DMS79 (cell line): ENCODE measurements around the gene ILK.

Experiments
- DNase-seq: peaks from one replicate; lab custom pipeline; 2025; lab: John Stamatoyannopoulos, UW

ILK gene

GRCh38 chr11:6606471-6607189 lies 3.1 kb downstream of the ILK start:
- no peak for DNase-seq

GRCh38 chr11:6607190-6607795 lies 3.7 kb downstream of the ILK start:
- no peak for DNase-seq

- DNase-seq, result no peak
Observed at GRCh38 chr11:6608011-6608410, 4.4 kb downstream of the ILK start.

- no peak for DNase-seq
Observed at GRCh38 chr11:6608726-6609501, 5.3 kb downstream of the ILK start.

GRCh38 chr11:6609502-6610015 lies 6.0 kb downstream of the ILK start:
- no peak for DNase-seq

- DNase-seq, result no peak
Observed at GRCh38 chr11:6610591-6610990, 7.0 kb downstream of the ILK start.

- DNase-seq, result no peak
Observed at GRCh38 chr11:6611092-6611962, 7.8 kb downstream of the ILK start.

GRCh38 chr11:6611963-6612212 lies 8.3 kb downstream of the ILK start:
- no peak for DNase-seq

GRCh38 chr11:6612213-6613041 lies 8.9 kb downstream of the ILK start, which contains the start of gene TAF10:
Gene TAF10, minus strand, starts transcription at chr11:6612216. Its CDS starts 27 bp downstream, at chr11:6612189.
- peak; percentile 88 for DNase-seq

- DNase-seq, result no peak
Observed at GRCh38 chr11:6613496-6613895, 9.9 kb downstream of the ILK start.

GRCh38 chr11:6614446-6614845 lies 10.9 kb downstream of the ILK start:
- no peak for DNase-seq

- no peak for DNase-seq
Observed at GRCh38 chr11:6615046-6615445, 11.5 kb downstream of the ILK start.

GRCh38 chr11:6615882-6616585 lies 12.5 kb downstream of the ILK start:
- DNase-seq, result no peak

- DNase-seq, result no peak
Observed at GRCh38 chr11:6616596-6617250, 13.1 kb downstream of the ILK start.

GRCh38 chr11:6617315-6617781 lies 13.8 kb downstream of the ILK start:
- no peak for DNase-seq

- DNase-seq, result no peak
Observed at GRCh38 chr11:6618117-6619003, 14.8 kb downstream of the ILK start.

- peak; percentile 80 for DNase-seq
Observed at GRCh38 chr11:6619004-6619745, 15.6 kb downstream of the ILK start, which contains the start of gene TPP1. Gene TPP1, minus strand, starts transcription at chr11:6619422. Its CDS starts 22 bp downstream, at chr11:6619400.

- no peak for DNase-seq
Observed at GRCh38 chr11:6620636-6621035, 17.1 kb downstream of the ILK start.
